Vagina (tissue), 2 donors: ENCODE results near the gene TMX2.

Source experiments
- POLR2A ChIP-seq, 2 donors: fragments of 450-650 bp; IDR thresholded peaks; one replicate each; pipeline ENCODE4 v1.6.1; 2017; ENCODE audit warnings: antibody characterized with exemption in 2 of 2, mild to moderate bottlenecking in 2 of 2, moderate library complexity in 2 of 2
- POLR2AphosphoS5 ChIP-seq, 2 donors: sonication (generic); formaldehyde crosslinking; IDR thresholded peaks; one replicate each; pipeline ENCODE4 v1.9.0; 2017; ENCODE audit warnings: antibody characterized with exemption in 2 of 2, mild to moderate bottlenecking in 2 of 2, low read depth in 1 of 2; ENCODE audit not compliant: insufficient read depth in 1 of 2
- TF ChIP-seq, protein P1 (sequence below), 3 experiments: fragments of 450-650 bp in 2 of 3; fragments of 200-600 bp in 1 of 3; sonication (generic) in 1 of 3; IDR thresholded peaks; one replicate each; pipeline ENCODE4 v1.5.1; 2017 to 2019; ENCODE audit warnings: antibody characterized with exemption in 3 of 3, mild to moderate bottlenecking in 2 of 3, moderate library complexity in 2 of 3

DNA sequence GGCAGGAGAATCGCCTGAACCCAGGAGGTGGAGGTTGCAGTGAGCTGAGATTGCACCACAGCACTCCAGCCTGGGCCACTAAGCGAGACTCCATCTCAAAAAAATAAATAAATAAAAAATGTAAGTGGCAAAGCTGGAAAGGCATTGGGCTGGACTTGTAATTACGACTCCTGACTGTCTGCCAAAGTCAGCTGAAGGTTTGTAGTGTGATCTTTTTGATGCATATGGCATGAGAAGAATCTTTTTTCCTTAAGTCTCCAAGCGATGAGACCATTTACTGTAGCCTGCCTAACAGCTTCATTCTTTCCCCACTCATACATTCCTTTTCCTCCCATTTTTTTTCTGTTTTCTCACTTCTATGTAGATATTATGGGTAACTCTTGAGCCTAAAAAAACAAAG, 74.0 kb downstream of the TMX2 start:
- TF ChIP-seq, protein P1, sequence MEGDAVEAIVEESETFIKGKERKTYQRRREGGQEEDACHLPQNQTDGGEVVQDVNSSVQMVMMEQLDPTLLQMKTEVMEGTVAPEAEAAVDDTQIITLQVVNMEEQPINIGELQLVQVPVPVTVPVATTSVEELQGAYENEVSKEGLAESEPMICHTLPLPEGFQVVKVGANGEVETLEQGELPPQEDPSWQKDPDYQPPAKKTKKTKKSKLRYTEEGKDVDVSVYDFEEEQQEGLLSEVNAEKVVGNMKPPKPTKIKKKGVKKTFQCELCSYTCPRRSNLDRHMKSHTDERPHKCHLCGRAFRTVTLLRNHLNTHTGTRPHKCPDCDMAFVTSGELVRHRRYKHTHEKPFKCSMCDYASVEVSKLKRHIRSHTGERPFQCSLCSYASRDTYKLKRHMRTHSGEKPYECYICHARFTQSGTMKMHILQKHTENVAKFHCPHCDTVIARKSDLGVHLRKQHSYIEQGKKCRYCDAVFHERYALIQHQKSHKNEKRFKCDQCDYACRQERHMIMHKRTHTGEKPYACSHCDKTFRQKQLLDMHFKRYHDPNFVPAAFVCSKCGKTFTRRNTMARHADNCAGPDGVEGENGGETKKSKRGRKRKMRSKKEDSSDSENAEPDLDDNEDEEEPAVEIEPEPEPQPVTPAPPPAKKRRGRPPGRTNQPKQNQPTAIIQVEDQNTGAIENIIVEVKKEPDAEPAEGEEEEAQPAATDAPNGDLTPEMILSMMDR (IDR thresholded peaks at IDR 0.05) = no peak
- TF ChIP-seq POLR2A (IDR thresholded peaks at IDR 0.05) (no peak), POLR2AphosphoS5 (IDR thresholded peaks at IDR 0.05; ENCODE audit: insufficient read depth in 1 of 2, low read depth in 1 of 2) (no peak)
